ENCODE data around the gene TEX13D. TPM values are rescaled to one million over a fixed set of nuclear protein-coding genes. Genes with fewer than 3 reads are reported as not detected.

The TEX13D gene
- total and polyA plus RNA-seq, 3 donors from 2014 or later: 3.3 to 8.2 (median 6.7) TPM

GRCh38 chrX:124358800-124359383 is 26.4 kb downstream of the TEX13D start:
- Histone ChIP-seq H3K9me3 (no peaks in the 10 kb centered on the region), H3K4me1 (no peaks in the 10 kb centered on the region), H3K36me3 (ENCODE audit: low read depth, missing control alignments) (no peaks in the 10 kb centered on the region), H3K27me3 (no peaks in the 10 kb centered on the region), H3K4me3 (no peak overlapping the region), H3K27ac (no peak overlapping the region)
- TF ChIP-seq, protein P1, sequence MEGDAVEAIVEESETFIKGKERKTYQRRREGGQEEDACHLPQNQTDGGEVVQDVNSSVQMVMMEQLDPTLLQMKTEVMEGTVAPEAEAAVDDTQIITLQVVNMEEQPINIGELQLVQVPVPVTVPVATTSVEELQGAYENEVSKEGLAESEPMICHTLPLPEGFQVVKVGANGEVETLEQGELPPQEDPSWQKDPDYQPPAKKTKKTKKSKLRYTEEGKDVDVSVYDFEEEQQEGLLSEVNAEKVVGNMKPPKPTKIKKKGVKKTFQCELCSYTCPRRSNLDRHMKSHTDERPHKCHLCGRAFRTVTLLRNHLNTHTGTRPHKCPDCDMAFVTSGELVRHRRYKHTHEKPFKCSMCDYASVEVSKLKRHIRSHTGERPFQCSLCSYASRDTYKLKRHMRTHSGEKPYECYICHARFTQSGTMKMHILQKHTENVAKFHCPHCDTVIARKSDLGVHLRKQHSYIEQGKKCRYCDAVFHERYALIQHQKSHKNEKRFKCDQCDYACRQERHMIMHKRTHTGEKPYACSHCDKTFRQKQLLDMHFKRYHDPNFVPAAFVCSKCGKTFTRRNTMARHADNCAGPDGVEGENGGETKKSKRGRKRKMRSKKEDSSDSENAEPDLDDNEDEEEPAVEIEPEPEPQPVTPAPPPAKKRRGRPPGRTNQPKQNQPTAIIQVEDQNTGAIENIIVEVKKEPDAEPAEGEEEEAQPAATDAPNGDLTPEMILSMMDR (IDR thresholded peaks at IDR 0.05): no peak
- no peak for TF ChIP-seq POLR2A (IDR thresholded peaks at IDR 0.05)
- no peak for DNase-seq
- intact Hi-C loops (cut with DNase I; ENCODE audit: low total_unique reads): no loop called here
- 71 to 76% methylated on average over 3 of the region's 3 CpGs for WGBS, 2 donors

DNA sequence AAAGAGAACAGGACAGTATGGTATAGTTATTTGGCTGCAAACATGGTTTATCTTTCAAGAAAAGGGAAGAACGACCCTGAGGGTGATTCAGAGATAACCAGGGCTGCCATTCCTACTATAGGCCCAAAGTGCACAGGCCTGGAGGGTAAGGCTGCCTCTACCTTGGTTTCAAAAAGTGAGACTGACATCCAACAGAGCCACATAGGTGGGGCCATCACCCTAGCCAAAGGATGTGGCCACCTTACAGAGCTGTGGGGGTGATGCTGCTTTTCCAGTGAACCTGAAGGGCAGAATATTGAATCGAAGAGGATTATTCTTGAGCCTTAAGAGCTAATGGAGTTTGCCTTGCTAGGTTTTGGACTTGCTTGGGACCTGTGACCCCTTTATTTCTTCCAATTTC is 29.6 kb downstream of the TEX13D start:
- no peaks in the 10 kb centered on the region for H3K27me3 ChIP-seq
- TF ChIP-seq, protein P1 (IDR thresholded peaks at IDR 0.05): no peak
- no peak for TF ChIP-seq POLR2A (IDR thresholded peaks at IDR 0.05)
- H3K36me3 ChIP-seq (ENCODE audit: low read depth, missing control alignments): no peaks in the 10 kb centered on the region
- H3K4me3 ChIP-seq: no peak overlapping the region
- no peaks in the 10 kb centered on the region for H3K4me1 ChIP-seq
- intact Hi-C loops (cut with DNase I; ENCODE audit: low total_unique reads): no loop called here
- no peaks in the 10 kb centered on the region for H3K9me3 ChIP-seq
- no peak for DNase-seq
- no peak overlapping the region for H3K27ac ChIP-seq
- WGBS, 2 donors: 69 to 86% methylated on average over 2 of the region's 2 CpGs

GRCh38 chrX:124362761-124363160 is 30.3 kb downstream of the TEX13D start:
- no peak overlapping the region for H3K27ac ChIP-seq
- H3K9me3 ChIP-seq: no peaks in the 10 kb centered on the region
- TF ChIP-seq POLR2A (IDR thresholded peaks at IDR 0.05): no peak
- TF ChIP-seq, protein P1 (IDR thresholded peaks at IDR 0.05): no peak
- no peaks in the 10 kb centered on the region for H3K4me1 ChIP-seq
- intact Hi-C loops (cut with DNase I; ENCODE audit: low total_unique reads): no loop called here
- no peaks in the 10 kb centered on the region for H3K36me3 ChIP-seq (ENCODE audit: low read depth, missing control alignments)
- 78 to 83% methylated on average over 1 of the region's 1 CpG for WGBS, 2 donors
- no peak for DNase-seq
- no peak overlapping the region for H3K4me3 ChIP-seq
- no peaks in the 10 kb centered on the region for H3K27me3 ChIP-seq

DNA sequence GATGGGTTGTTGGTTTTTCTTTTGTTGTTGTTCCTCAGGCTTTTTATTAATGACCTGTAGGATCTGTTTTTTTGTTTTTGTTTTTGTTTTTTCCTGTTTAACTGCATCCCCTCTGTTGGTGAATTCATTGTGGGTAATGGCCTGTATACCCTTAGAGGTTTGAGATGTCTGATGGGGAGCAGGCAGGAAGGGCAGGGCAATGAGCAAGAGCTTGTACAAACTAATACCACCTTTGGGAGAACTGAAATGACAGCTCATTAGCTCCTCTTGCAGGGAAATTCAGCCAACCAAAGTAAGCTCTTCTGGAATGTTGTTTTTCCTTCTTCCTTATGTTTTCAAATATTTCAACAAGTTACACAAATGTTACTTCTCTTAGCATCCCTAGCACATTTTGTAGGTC is 37.3 kb downstream of the TEX13D start:
- intact Hi-C loops (cut with DNase I; ENCODE audit: low total_unique reads): no loop called here
- Histone ChIP-seq H3K36me3 (ENCODE audit: low read depth, missing control alignments) (no peaks in the 10 kb centered on the region), H3K4me3 (no peak overlapping the region), H3K27me3 (no peaks in the 10 kb centered on the region), H3K27ac (no peak overlapping the region), H3K9me3 (no peaks in the 10 kb centered on the region), H3K4me1 (no peaks in the 10 kb centered on the region)
- TF ChIP-seq, protein P1 (IDR thresholded peaks at IDR 0.05): no peak
- no peak for DNase-seq

GRCh38 chrX:124373348-124373747 is 40.9 kb downstream of the TEX13D start:
- no peak for DNase-seq
- no peaks in the 10 kb centered on the region for H3K4me1 ChIP-seq
- 69 to 91% methylated on average over 1 of the region's 1 CpG for WGBS, 2 donors
- no peaks in the 10 kb centered on the region for H3K9me3 ChIP-seq
- intact Hi-C loops (cut with DNase I; ENCODE audit: low total_unique reads): no loop called here
- H3K36me3 ChIP-seq (ENCODE audit: low read depth, missing control alignments): no peaks in the 10 kb centered on the region
- no peak overlapping the region for H3K27ac ChIP-seq
- TF ChIP-seq, protein P1 (IDR thresholded peaks at IDR 0.05): no peak
- no peaks in the 10 kb centered on the region for H3K27me3 ChIP-seq
- H3K4me3 ChIP-seq: no peak overlapping the region

Data from testis (tissue), 3 donors.